Neural crest cell (in vitro differentiated cells): Measurements from ENCODE around the gene CCDC83. TPM values are rescaled to one million over a fixed set of nuclear protein-coding genes. Genes with fewer than 3 reads are reported as not detected.

Source experiments
- DNase-seq: peaks from one replicate; pipeline ENCODE4 v3.0.0; 2021; ENCODE audit warnings: low read depth, mixed read lengths, low spot score
- H3K27ac Mint-ChIP-seq: one replicate; pipeline ENCODE4 v1.8.0; 2021; ENCODE audit warnings: mild to moderate bottlenecking, mixed read lengths; ENCODE audit not compliant: unreplicated experiment
- H3K27me3 Mint-ChIP-seq: 2 replicates; pipeline ENCODE4 v1.8.0; 2021; ENCODE audit warnings: low read depth, mild to moderate bottlenecking, mixed read lengths
- H3K36me3 Mint-ChIP-seq: 2 replicates; pipeline ENCODE4 v1.8.0; 2021; ENCODE audit warnings: low read depth, mild to moderate bottlenecking, mixed read lengths
- H3K4me1 Mint-ChIP-seq: 2 replicates; pipeline ENCODE4 v1.8.0; 2021; ENCODE audit warnings: mixed read lengths
- H3K4me3 Mint-ChIP-seq: one replicate; pipeline ENCODE4 v1.8.0; 2021; ENCODE audit warnings: mild to moderate bottlenecking, mixed read lengths
- H3K9me3 Mint-ChIP-seq: 2 replicates; pipeline ENCODE4 v1.8.0; 2021; ENCODE audit warnings: mixed read lengths
- total RNA-seq: library from RNA; stranded (reverse); gene quantifications from 2 replicates; pipeline ENCODE4 v1.2.1, GENCODE V29; 2021
- TF ChIP-seq, protein P1 (sequence below): fragments of 200-600 bp; sonication (generic); conservative IDR thresholded peaks from 2 replicates; pipeline ENCODE4 v1.5.0; 2021; ENCODE audit warnings: antibody characterized with exemption, mild to moderate bottlenecking

Gene CCDC83
- total RNA-seq, 1 donor from 2014 or later: not detected

DNA sequence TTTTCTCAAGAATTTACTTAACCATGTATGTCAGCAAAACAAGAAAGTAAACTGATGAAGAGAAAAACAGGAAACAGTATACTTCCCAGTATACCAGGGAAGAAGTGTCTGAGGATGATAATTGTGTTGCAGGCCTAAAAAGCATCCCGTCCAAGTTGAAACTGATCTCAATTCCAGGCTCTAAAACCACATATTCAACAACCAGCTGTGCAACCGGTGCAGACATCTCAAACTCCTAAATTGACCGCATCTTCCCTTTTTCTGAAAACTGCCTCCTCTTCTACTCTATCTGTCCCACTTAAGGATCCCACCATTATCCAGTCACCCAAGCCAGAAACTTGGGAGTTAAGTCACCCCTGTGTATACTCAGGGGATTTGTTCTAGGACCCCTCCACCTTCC lies 47.2 kb downstream of the CCDC83 start:
- Mint-ChIP-seq H3K27me3 (no peaks in the 10 kb centered on the region), H3K4me1 (no peaks in the 10 kb centered on the region), H3K36me3 (no peaks in the 10 kb centered on the region), H3K27ac (no peak overlapping the region), H3K4me3 (no peak overlapping the region), H3K9me3 (no peaks in the 10 kb centered on the region)
- DNase-seq: no peak
- TF ChIP-seq, protein P1, sequence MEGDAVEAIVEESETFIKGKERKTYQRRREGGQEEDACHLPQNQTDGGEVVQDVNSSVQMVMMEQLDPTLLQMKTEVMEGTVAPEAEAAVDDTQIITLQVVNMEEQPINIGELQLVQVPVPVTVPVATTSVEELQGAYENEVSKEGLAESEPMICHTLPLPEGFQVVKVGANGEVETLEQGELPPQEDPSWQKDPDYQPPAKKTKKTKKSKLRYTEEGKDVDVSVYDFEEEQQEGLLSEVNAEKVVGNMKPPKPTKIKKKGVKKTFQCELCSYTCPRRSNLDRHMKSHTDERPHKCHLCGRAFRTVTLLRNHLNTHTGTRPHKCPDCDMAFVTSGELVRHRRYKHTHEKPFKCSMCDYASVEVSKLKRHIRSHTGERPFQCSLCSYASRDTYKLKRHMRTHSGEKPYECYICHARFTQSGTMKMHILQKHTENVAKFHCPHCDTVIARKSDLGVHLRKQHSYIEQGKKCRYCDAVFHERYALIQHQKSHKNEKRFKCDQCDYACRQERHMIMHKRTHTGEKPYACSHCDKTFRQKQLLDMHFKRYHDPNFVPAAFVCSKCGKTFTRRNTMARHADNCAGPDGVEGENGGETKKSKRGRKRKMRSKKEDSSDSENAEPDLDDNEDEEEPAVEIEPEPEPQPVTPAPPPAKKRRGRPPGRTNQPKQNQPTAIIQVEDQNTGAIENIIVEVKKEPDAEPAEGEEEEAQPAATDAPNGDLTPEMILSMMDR: no peak

GRCh38 chr11:85903406-85903805 lies 48.2 kb downstream of the CCDC83 start:
- H3K27me3 Mint-ChIP-seq: no peaks in the 10 kb centered on the region
- TF ChIP-seq, protein P1: no peak

GRCh38 chr11:85903811-85904210 lies 48.6 kb downstream of the CCDC83 start:
- H3K4me1 Mint-ChIP-seq: no peaks in the 10 kb centered on the region
- no peaks in the 10 kb centered on the region for H3K27me3 Mint-ChIP-seq
- DNase-seq: no peak
- peak overlapping the region; percentile 72 for H3K27ac Mint-ChIP-seq
- H3K36me3 Mint-ChIP-seq: no peaks in the 10 kb centered on the region
- TF ChIP-seq, protein P1: no peak
- H3K9me3 Mint-ChIP-seq: no peaks in the 10 kb centered on the region
- no peak overlapping the region for H3K4me3 Mint-ChIP-seq

More at GRCh38 chr11:85903406-85903805, 48.2 kb downstream of the CCDC83 start:
- Mint-ChIP-seq H3K4me3 (no peak overlapping the region), H3K27ac (peak overlapping the region; percentile 72), H3K4me1 (no peaks in the 10 kb centered on the region), H3K9me3 (no peaks in the 10 kb centered on the region), H3K36me3 (no peaks in the 10 kb centered on the region)
- no peak for DNase-seq

DNA sequence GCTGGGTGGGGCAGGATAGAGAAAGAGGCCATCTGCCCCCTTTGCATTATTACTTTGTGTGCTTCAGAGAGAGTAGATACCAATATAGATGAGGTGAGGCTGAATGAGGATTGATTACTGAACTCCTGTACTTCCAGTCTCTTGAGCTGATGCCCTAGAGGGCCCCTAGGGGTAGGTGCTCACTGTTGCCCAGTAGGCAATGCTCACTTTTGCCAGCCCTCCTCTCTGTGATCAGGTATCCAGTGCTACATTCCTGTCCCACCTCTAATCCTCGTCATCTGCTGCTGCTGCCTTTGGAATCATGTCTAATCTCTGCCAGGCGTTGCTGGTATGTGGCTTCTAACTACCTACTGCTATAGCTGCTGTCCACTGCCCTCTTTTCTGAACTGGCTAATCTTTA lies 57.2 kb downstream of the CCDC83 start:
- DNase-seq: no peak
- Mint-ChIP-seq H3K4me1 (no peaks in the 10 kb centered on the region), H3K9me3 (peaks cover 6% of the 10 kb centered on the region), H3K27me3 (no peaks in the 10 kb centered on the region), H3K27ac (no peak overlapping the region), H3K36me3 (no peaks in the 10 kb centered on the region), H3K4me3 (no peak overlapping the region)
- TF ChIP-seq, protein P1: no peak

DNA sequence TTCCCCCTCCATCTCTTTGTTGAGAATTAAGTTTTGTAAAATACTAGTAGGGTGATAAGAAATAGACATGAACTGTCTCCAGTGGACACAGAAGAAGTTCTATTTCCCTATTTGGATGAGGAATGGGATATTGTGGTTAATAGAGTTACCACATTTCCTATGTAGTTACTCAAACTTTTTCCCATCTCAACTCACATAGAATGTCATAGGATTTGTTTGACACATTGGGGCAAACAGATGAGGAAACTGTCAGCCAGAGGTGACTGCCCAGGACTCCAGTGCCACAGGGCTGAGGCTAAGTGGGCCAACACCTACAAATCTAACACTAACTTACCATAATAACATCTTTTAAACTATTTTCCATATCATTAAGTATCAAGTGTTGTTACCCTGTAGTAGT lies 58.3 kb downstream of the CCDC83 start:
- H3K4me1 Mint-ChIP-seq: no peaks in the 10 kb centered on the region
- H3K27me3 Mint-ChIP-seq: no peaks in the 10 kb centered on the region
- H3K4me3 Mint-ChIP-seq: no peak overlapping the region
- H3K27ac Mint-ChIP-seq: no peak overlapping the region
- H3K9me3 Mint-ChIP-seq: peaks cover 6% of the 10 kb centered on the region
- TF ChIP-seq, protein P1: no peak
- DNase-seq: no peak
- no peaks in the 10 kb centered on the region for H3K36me3 Mint-ChIP-seq

- Mint-ChIP-seq H3K9me3 (peaks cover 6% of the 10 kb centered on the region), H3K36me3 (no peaks in the 10 kb centered on the region), H3K4me3 (no peak overlapping the region), H3K27me3 (no peaks in the 10 kb centered on the region), H3K4me1 (no peaks in the 10 kb centered on the region), H3K27ac (no peak overlapping the region)
- DNase-seq: no peak
- TF ChIP-seq, protein P1: no peak
Observed at GRCh38 chr11:85914425-85914824, 59.2 kb downstream of the CCDC83 start.
